K562 (cell line): Measurements from ENCODE around the gene ZDHHC8.

Experiments used
- ARNT ChIP-seq, 2 experiments: fragments of 450-650 bp; IDR thresholded peaks; 2 replicates each; pipeline ENCODE4 v1.6.1; 2016; ENCODE audit warnings: mild to moderate bottlenecking in 1 of 2
- CTCF ChIP-seq, 3 experiments: IDR thresholded peaks in 2 of 3; conservative IDR thresholded peaks in 1 of 3; 2 replicates each; pipeline ENCODE4 v1.5.1; 2011 to 2012; ENCODE audit warnings: low read length in 3 of 3, mild to moderate bottlenecking in 3 of 3, control low read depth in 2 of 3, improper control_type of control experiment in 1 of 3, inconsistent platforms in 1 of 3, low read depth in 1 of 3, mixed read lengths in 1 of 3, moderate library complexity in 1 of 3; ENCODE audit not compliant: insufficient read depth in 2 of 3
- EHMT2 ChIP-seq: fragments of 450-650 bp; IDR thresholded peaks from 2 replicates; pipeline ENCODE4 v1.6.1; 2018; ENCODE audit warnings: antibody characterized with exemption
- EZH2 ChIP-seq: IDR thresholded peaks from 2 replicates; pipeline ENCODE4 v1.6.1; 2012; ENCODE audit warnings: low read depth, mild to moderate bottlenecking, inconsistent platforms, low read length, borderline replicate concordance
- FOXK1 ChIP-seq: sonication (generic); formaldehyde crosslinking; IDR thresholded peaks from 2 replicates; pipeline ENCODE4 v1.8.0; 2022; ENCODE audit warnings: missing genetic modification reagents, mild to moderate bottlenecking, borderline replicate concordance
- HSF4 ChIP-seq: fragments of 250-450 bp; sonication (Bioruptor Pico); IDR thresholded peaks from 2 replicates; pipeline ENCODE4 v2.1.2; 2022; ENCODE audit warnings: mild to moderate bottlenecking, moderate library complexity, borderline replicate concordance
- MXI1 ChIP-seq: IDR thresholded peaks from 2 replicates; pipeline ENCODE4 v1.6.1; 2011; ENCODE audit warnings: low read depth, mild to moderate bottlenecking, improper control_type of control experiment, low read length
- SP1 ChIP-seq: sonication (generic); formaldehyde crosslinking; IDR thresholded peaks from 2 replicates; pipeline ENCODE4 v1.8.1; 2022; ENCODE audit warnings: mild to moderate bottlenecking, missing genetic modification reagents
- SRSF1 ChIP-seq: fragments of 200-400 bp; formaldehyde crosslinking; IDR thresholded peaks from 2 replicates; pipeline ENCODE4 v1.6.1; 2017; ENCODE audit warnings: mild to moderate bottlenecking, low read depth, low read length, moderate library complexity
- ZNF24 ChIP-seq: fragments of 450-650 bp; IDR thresholded peaks from 2 replicates; pipeline ENCODE4 v1.6.1; 2016

GRCh38 chr22:20096574-20097420, 34.8 kb upstream of the ZDHHC8 start:
- TF ChIP-seq EZH2, result no peak
- TF ChIP-seq MXI1, result no peak
- no peak for TF ChIP-seq ZNF24
- no peak for TF ChIP-seq CTCF (IDR thresholded peaks at IDR 0.05 in 2 of 3, conservative IDR thresholded peaks at IDR 0.05 in 1 of 3; ENCODE audit: insufficient read depth in 2 of 3, low read depth in 1 of 3, low read length in 3 of 3)
- no peak for TF ChIP-seq EHMT2
- 0 out of 2 replicates have a peak, but pooled peaks have one; percentile 23 for TF ChIP-seq SP1
- no peak for TF ChIP-seq HSF4 (CRISPR knock-in tag)
- no peak for TF ChIP-seq FOXK1 (CRISPR knock-in tag)
- TF ChIP-seq SRSF1, result no peak
- 0 out of 4 replicates have a peak, but pooled peaks of 1 of the 2 experiments have one; percentile 16 for TF ChIP-seq ARNT (IDR thresholded peaks at IDR 0.05)
